Retinal pigment epithelial cell (primary cell): ENCODE measurements around the gene KIF26A.

Source experiments
- DNase-seq: peaks from one replicate; pipeline ENCODE4 v3.0.0-alpha.2; 2010; ENCODE audit warnings: low read depth
- H3K4me3 ChIP-seq: 2 replicates; pipeline ENCODE4 v1.5.1; 2011; ENCODE audit warnings: mild to moderate bottlenecking, low read length, control low read depth, moderate library complexity
- TF ChIP-seq, protein P1 (sequence below): conservative IDR thresholded peaks from 2 replicates; pipeline ENCODE4 v1.5.1; 2011; ENCODE audit warnings: low read depth, low read length, control low read depth, inconsistent platforms

The KIF26A gene

DNA sequence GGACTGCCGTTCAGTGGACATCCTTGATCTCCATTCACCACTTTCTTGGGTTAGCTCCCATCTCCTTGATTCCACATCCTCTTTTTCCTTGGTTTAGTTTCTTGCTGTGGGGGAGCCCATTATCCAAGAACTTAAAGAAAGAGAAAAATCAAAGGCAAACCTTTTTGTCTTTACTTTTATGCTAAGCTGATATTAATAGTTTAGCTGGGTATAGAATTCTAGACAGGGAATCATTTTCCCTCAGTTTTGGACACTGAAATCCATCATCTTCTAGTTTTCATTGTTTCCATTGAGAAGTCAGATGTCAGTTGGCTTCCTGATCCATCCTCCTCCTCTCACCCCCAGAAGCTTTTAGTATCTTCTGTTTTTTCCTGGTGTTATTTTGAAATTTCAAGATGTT lies 8.8 kb upstream of the KIF26A start:
- TF ChIP-seq, protein P1, sequence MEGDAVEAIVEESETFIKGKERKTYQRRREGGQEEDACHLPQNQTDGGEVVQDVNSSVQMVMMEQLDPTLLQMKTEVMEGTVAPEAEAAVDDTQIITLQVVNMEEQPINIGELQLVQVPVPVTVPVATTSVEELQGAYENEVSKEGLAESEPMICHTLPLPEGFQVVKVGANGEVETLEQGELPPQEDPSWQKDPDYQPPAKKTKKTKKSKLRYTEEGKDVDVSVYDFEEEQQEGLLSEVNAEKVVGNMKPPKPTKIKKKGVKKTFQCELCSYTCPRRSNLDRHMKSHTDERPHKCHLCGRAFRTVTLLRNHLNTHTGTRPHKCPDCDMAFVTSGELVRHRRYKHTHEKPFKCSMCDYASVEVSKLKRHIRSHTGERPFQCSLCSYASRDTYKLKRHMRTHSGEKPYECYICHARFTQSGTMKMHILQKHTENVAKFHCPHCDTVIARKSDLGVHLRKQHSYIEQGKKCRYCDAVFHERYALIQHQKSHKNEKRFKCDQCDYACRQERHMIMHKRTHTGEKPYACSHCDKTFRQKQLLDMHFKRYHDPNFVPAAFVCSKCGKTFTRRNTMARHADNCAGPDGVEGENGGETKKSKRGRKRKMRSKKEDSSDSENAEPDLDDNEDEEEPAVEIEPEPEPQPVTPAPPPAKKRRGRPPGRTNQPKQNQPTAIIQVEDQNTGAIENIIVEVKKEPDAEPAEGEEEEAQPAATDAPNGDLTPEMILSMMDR = no peak
- no peak overlapping the region for H3K4me3 ChIP-seq
- DNase-seq = no peak

DNA sequence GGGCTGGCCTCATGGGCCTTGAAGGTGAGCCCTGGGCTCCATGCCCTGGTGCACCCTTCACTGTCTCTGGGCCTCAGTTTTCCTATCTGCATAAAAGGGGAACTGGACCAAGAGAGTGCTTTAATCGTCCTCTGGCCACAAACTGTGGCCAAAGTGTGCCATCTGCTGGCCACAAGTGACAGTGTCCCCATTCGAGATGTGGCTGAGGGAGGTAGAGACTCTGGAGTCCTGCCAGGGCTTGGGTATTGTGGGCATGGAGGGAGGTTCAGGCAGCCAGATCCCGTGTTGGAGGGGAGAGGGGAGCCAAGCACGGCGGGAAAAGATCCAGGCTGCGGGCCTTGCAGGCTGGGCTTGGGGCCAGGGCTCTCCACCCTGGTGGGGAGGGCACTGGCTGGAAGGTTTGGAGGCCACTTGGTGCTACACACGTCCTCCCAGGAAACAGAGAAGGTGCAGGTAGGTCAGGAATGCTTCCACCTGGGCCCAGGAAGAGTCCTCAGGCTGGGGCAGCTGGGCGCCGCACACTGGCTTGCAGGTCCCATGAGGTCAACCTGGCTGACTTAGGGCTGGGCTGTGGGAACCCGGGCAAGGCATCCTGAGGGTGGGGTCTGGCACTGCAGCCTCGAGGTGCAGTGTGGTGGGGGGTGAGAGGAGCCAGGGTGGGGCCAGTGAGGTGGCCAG lies 7.3 kb upstream of the KIF26A start:
- H3K4me3 ChIP-seq = no peak overlapping the region
- TF ChIP-seq, protein P1 = peak; percentile 74
- peak; percentile 32 for DNase-seq

DNA sequence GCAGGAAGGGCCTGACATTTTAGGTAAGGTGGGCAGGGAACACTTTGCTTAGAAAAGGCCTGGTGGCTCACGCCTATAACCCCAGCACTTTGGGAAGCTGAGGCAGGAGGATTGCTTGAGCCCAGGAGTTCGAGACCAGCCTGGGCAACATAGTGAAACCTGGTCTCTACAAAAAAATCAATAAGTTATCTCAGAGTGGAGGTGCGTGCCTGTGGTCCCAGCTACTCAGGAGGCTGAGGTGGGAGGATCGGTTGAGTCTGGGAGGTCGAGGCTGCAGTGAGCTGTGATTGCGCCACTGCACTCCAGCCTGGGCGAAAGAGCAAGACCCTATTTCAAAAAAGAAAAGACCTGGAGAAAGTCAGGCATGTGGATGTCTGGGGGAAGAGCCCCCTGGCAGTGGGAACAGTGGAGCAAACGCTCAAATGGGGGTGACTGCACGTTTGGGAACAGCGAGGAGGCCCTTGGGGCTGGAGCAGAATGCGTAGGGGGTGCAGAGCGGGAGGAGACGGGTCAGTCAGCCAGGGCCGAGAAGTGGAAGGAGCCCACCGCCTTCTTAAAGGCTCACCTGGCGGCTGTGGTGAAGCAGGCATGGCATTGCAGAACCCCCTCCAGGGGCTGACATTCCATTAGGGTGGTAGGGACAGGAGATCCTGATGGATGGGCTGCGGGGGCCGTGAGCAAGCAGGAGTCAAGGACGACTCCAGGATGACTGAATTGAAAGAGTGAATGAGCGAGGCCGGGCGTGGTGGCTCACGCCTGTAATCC lies 6.2 kb upstream of the KIF26A start:
- no peak overlapping the region for H3K4me3 ChIP-seq
- TF ChIP-seq, protein P1 = no peak
- no peak for DNase-seq

DNA sequence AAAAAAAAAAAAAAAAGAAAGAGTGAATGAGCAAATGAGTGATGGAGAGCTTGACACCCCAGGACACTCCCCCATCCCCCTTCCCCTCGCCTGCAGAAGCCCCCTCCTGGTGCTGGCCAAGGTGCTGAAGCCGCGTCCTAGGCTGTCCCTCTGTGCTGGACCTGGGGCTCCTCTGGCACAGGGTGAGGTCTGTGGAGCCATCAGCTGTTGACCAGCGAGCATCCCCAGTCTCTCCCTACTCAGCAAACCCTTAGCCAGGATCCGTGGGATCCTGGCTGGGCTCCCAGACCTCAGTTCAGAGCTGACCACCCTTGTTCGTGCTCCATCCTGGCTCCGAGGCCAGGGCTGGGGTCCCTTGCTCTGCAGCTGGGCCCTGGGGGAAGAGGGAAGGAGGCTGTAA lies 5.4 kb upstream of the KIF26A start:
- DNase-seq = no peak
- TF ChIP-seq, protein P1 = no peak
- H3K4me3 ChIP-seq = no peak overlapping the region

DNA sequence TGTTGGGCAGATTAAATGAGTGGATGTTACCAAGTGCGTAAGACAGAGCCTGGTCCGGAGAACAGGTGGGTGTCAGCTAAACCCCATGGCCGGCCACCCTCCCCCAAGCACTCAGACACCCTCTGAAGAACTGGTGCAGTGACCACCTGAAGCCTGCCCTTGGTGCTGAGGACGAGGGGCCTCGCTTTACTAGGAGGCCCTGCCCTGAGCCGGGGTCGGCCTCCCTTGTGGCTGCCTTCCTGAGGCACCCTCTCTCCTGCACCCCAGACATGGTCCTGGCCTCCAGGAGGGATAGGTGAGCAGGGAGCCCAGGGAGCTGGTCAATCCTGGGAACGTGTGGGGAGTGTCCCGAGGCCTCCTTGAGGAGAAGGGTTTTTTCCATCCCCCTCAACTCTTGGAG lies 4.9 kb upstream of the KIF26A start:
- H3K4me3 ChIP-seq = no peak overlapping the region
- TF ChIP-seq, protein P1 = no peak
- DNase-seq = no peak

DNA sequence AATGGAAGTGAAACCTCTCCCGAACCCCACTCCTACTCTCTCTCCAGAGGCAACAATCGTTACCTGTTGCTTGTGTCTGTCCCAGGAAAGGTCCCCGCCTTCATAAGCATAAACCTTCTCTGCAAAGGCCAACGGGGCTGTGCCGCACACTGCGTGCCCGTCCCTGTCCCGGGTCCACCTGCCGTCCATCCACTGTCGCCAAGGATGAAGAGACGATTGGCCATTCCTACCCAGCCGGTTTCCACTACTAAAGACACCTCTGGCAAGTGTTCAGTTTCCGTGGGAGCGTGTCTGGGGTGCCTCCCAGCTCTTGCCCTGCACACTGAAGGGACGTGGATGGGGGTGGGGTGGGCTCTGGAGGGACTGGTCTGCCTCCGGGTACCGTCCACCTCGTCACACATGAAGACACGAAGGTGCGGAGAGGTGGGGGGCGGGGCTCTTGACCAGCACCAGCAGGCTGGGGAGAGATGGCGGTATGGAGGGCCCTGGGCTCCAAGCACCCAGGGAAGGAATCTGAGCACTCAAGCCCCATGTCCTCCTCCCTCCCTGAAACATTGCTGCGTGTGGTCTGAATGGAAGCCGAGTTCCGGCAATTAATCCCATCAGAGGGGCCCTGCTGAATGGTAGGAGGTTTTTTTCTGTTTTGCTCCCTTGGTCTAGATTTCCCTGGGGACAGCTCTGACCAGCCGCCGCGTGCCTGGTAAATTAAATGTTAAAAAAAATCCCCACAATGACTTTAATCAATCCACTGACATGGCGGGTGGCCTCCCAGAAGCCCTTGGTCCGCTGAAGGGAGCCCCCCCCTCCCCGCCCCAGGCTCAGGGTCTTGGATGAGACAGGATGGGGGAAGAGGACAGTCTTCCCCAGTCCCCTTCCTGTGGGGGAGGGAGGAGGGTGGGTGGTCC lies 4.1 kb upstream of the KIF26A start:
- H3K4me3 ChIP-seq = no peak overlapping the region
- TF ChIP-seq, protein P1 = no peak
- no peak for DNase-seq
